Natural killer cell (primary cell): ENCODE data around the gene TACR2. TPM values are rescaled to one million over a fixed set of nuclear protein-coding genes. Genes with fewer than 3 reads are reported as not detected.

Experiments
- ATAC-seq, 3 donors: fragments of 150-1000 bp in 2 of 3; fragments of 200-7000 bp in 1 of 3; cut with Tn5 transposase; 1 replicate in 1 of 3; 2 replicates in 2 of 3; pipeline ENCODE4 v1.10.0; 2021; ENCODE audit warnings: mild to moderate bottlenecking in 2 of 3, moderate library complexity in 2 of 3
- DNase-seq, 2 donors: peaks; one replicate each; pipeline versions ENCODE4 v3.0.0 to v3.0.0-alpha.2; 2013 to 2021; ENCODE audit warnings: mixed read lengths in 1 of 2
- H3K27ac ChIP-seq: one replicate; pipeline ENCODE4 v1.5.1; 2013; ENCODE audit warnings: mild to moderate bottlenecking, low read length
- H3K27me3 ChIP-seq: one replicate; pipeline ENCODE4 v1.6.1; 2013; ENCODE audit warnings: low read length; ENCODE audit not compliant: control insufficient read depth, insufficient read depth
- H3K36me3 ChIP-seq: one replicate; pipeline ENCODE4 v1.6.1; 2013; ENCODE audit warnings: low read length; ENCODE audit not compliant: control insufficient read depth, insufficient read depth
- H3K4me1 ChIP-seq: one replicate; pipeline ENCODE4 v1.6.1; 2013; ENCODE audit warnings: low read length; ENCODE audit not compliant: control insufficient read depth, insufficient read depth
- H3K4me3 ChIP-seq: one replicate; pipeline ENCODE4 v1.5.1; 2013; ENCODE audit warnings: low read length
- H3K9me3 ChIP-seq: one replicate; pipeline ENCODE4 v1.6.1; 2013; ENCODE audit warnings: low read length; ENCODE audit not compliant: control insufficient read depth, insufficient read depth
- H3K27ac Mint-ChIP-seq, 2 donors: one replicate each; pipeline ENCODE4 v1.8.0; 2022; ENCODE audit warnings: mild to moderate bottlenecking in 2 of 2, mixed read lengths in 2 of 2, moderate library complexity in 1 of 2
- H3K27me3 Mint-ChIP-seq, 2 donors: one replicate each; pipeline ENCODE4 v1.8.0; 2022; ENCODE audit warnings: low read depth in 2 of 2, mixed read lengths in 2 of 2
- H3K36me3 Mint-ChIP-seq: one replicate; pipeline ENCODE4 v1.8.0; 2022; ENCODE audit warnings: mixed read lengths
- H3K4me1 Mint-ChIP-seq, 2 donors: one replicate each; pipeline ENCODE4 v1.8.0; 2022; ENCODE audit warnings: mixed read lengths in 2 of 2
- H3K4me3 Mint-ChIP-seq: one replicate; pipeline ENCODE4 v1.8.0; 2022; ENCODE audit warnings: mild to moderate bottlenecking, moderate library complexity, mixed read lengths
- H3K9me3 Mint-ChIP-seq, 2 donors: one replicate each; pipeline ENCODE4 v1.8.0; 2022; ENCODE audit warnings: mixed read lengths in 2 of 2
- WGBS: methylation state at CpG from one replicate; pipeline ENCODE4 v1.1.7; 2013; ENCODE audit warnings: missing lambda C conversion rate; ENCODE audit not compliant: insufficient coverage; 5-methylcytosine and 5-hydroxymethylcytosine counted together
- intact Hi-C: fragments of 100-400 bp; cut with micrococcal nuclease; formaldehyde crosslinking; loops from one replicate; pipeline ENCODE4 v1.14.2; 2022
- total RNA-seq, 4 donors: library from RNA; stranded (reverse); fragments of 120-200 nt in 1 of 4; gene quantifications; one replicate each; pipeline versions ENCODE4 v1.2.3 to v1.2.4, GENCODE V29; 2013 to 2022
- TF ChIP-seq, protein P1 (sequence below): fragments of 200-600 bp; IDR thresholded peaks from one replicate; pipeline ENCODE4 v1.8.0; 2022; ENCODE audit warnings: antibody characterized with exemption

Gene TACR2
- total RNA-seq, 3 donors from 2014 or later (not counting 1 experiment from before 2014, with no cell fraction given), result not detected

DNA sequence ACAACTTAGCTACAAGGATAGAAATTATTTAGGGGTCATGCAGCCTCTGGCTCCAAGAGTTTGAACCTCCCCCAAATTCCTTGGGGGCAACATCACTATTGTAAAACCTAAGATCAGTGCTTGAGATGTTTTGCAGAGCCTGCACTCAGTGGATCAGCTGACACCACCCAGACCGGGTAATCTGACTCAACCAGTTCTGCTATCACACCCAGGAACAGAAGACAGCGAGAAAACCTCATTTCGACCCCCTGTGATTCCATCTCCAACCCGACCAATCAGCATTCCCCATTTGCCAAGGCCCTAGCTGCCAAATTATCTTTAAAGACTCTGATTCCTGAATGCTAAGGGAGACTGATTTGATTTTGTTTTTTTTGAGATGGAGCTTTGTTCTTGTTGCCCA, 5.2 kb downstream of the TACR2 start:
- no peak overlapping the region for H3K4me3 Mint-ChIP-seq
- ATAC-seq (no peak), DNase-seq (no peak)
- Histone ChIP-seq H3K27me3 (no peaks in the 10 kb centered on the region), H3K9me3 (no peaks in the 10 kb centered on the region), H3K4me3 (no peak overlapping the region), H3K27ac (no peak overlapping the region), H3K4me1 (peaks cover 21% of the 10 kb centered on the region), H3K36me3 (no peaks in the 10 kb centered on the region)
- peak overlapping the region; percentile 18 to 55 for H3K27ac Mint-ChIP-seq
- intact Hi-C loops, result no loop called here
- H3K36me3 Mint-ChIP-seq, result no peaks in the 10 kb centered on the region
- H3K27me3 Mint-ChIP-seq, result peaks cover 0 to 12% of the 10 kb centered on the region in 2 donors
- no peaks in the 10 kb centered on the region for H3K9me3 Mint-ChIP-seq
- TF ChIP-seq, protein P1, sequence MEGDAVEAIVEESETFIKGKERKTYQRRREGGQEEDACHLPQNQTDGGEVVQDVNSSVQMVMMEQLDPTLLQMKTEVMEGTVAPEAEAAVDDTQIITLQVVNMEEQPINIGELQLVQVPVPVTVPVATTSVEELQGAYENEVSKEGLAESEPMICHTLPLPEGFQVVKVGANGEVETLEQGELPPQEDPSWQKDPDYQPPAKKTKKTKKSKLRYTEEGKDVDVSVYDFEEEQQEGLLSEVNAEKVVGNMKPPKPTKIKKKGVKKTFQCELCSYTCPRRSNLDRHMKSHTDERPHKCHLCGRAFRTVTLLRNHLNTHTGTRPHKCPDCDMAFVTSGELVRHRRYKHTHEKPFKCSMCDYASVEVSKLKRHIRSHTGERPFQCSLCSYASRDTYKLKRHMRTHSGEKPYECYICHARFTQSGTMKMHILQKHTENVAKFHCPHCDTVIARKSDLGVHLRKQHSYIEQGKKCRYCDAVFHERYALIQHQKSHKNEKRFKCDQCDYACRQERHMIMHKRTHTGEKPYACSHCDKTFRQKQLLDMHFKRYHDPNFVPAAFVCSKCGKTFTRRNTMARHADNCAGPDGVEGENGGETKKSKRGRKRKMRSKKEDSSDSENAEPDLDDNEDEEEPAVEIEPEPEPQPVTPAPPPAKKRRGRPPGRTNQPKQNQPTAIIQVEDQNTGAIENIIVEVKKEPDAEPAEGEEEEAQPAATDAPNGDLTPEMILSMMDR, result no peak
- 84% methylated on average over 4 of the region's 4 CpGs for WGBS
- H3K4me1 Mint-ChIP-seq, result peaks cover 7 to 23% of the 10 kb centered on the region in 2 donors

- no peak overlapping the region for H3K27ac ChIP-seq
- no peaks in the 10 kb centered on the region for H3K36me3 ChIP-seq
- Mint-ChIP-seq H3K36me3 (no peaks in the 10 kb centered on the region), H3K4me3 (no peak overlapping the region), H3K27ac (peak overlapping the region; percentile 18 to 55), H3K27me3 (peaks cover 0 to 2% of the 10 kb centered on the region in 2 donors), H3K4me1 (peaks cover 7 to 23% of the 10 kb centered on the region in 2 donors), H3K9me3 (no peaks in the 10 kb centered on the region)
- H3K27me3 ChIP-seq, result no peaks in the 10 kb centered on the region
- H3K4me3 ChIP-seq, result no peak overlapping the region
- H3K9me3 ChIP-seq, result no peaks in the 10 kb centered on the region
- DNase-seq (no peak), ATAC-seq (no peak)
- WGBS, result 88% methylated on average over 10 of the region's 10 CpGs
- H3K4me1 ChIP-seq, result peaks cover 21% of the 10 kb centered on the region
- intact Hi-C loops, result no loop called here
- TF ChIP-seq, protein P1, result no peak
Measured at GRCh38 chr10:69410487-69410886, 6.2 kb downstream of the TACR2 start.

DNA sequence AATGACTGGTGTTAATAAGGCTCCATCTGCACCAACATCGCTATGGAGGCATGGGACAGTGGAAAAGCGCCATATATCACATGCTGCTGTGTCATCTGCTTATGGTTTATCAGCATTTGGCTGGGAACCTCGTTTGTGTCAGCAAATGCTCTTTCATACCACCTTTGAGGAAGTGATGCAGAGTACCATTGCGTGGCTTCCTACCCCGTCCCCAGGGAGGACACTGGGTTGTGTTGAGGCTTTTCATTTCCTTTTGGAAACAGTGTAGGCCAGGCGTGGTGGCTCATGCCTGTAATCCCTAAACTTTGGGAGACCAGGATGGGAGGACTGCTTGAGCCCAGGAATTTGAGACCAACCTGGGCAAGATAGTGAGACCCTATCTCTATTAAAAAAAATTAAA, 6.8 kb downstream of the TACR2 start:
- Mint-ChIP-seq H3K27me3 (no peaks in the 10 kb centered on the region), H3K9me3 (no peaks in the 10 kb centered on the region), H3K36me3 (no peaks in the 10 kb centered on the region), H3K4me3 (no peak overlapping the region), H3K4me1 (peaks cover 7 to 23% of the 10 kb centered on the region in 2 donors), H3K27ac (peak overlapping the region in 1 of 2 donors; percentile 91)
- H3K4me3 ChIP-seq, result no peak overlapping the region
- H3K4me1 ChIP-seq, result peaks cover 21% of the 10 kb centered on the region
- intact Hi-C loops, result loop anchor here (5.0 kb wide), 2 partner anchors 97 to 453 kb away; partner anchors contain the start of gene DDX21
- H3K27me3 ChIP-seq, result no peaks in the 10 kb centered on the region
- TF ChIP-seq, protein P1, result no peak
- DNase-seq, result no peak
- ATAC-seq, result no peak
- H3K36me3 ChIP-seq, result no peaks in the 10 kb centered on the region
- 53% methylated on average over 6 of the region's 6 CpGs for WGBS
- no peak overlapping the region for H3K27ac ChIP-seq
- no peaks in the 10 kb centered on the region for H3K9me3 ChIP-seq

GRCh38 chr10:69409176-69409495, 7.6 kb downstream of the TACR2 start:
- H3K9me3 ChIP-seq, result no peaks in the 10 kb centered on the region
- H3K4me3 Mint-ChIP-seq, result peak overlapping the region; percentile 21
- 12% methylated on average over 3 of the region's 7 CpGs for WGBS
- no peaks in the 10 kb centered on the region for H3K9me3 Mint-ChIP-seq
- no peak overlapping the region for H3K4me3 ChIP-seq
- no peaks in the 10 kb centered on the region for H3K27me3 ChIP-seq
- no peaks in the 10 kb centered on the region for H3K36me3 Mint-ChIP-seq
- H3K36me3 ChIP-seq, result no peaks in the 10 kb centered on the region
- H3K27ac ChIP-seq, result peak overlapping the region; percentile 84
- peaks cover 21% of the 10 kb centered on the region for H3K4me1 ChIP-seq
- peak overlapping the region; percentile 83 to 91 for H3K27ac Mint-ChIP-seq
- no peaks in the 10 kb centered on the region for H3K27me3 Mint-ChIP-seq
- no peak for ATAC-seq
- peaks cover 7 to 23% of the 10 kb centered on the region in 2 donors for H3K4me1 Mint-ChIP-seq
- TF ChIP-seq, protein P1, result no peak
- DNase-seq, result no peak
- intact Hi-C loops, result loop anchor here (5.0 kb wide), 2 partner anchors 98 to 452 kb away; partner anchors contain the start of gene DDX21
